H9 (cell line): ENCODE results near the gene CBFA2T2. TPM values are rescaled to one million over a fixed set of nuclear protein-coding genes. Genes with fewer than 3 reads are reported as not detected.

Source experiments
- DNase-seq: peaks from one replicate; pipeline ENCODE4 v3.0.0-alpha.2; 2017
- H2AFZ ChIP-seq: one replicate; pipeline ENCODE4 v1.6.1; 2013; ENCODE audit warnings: mild to moderate bottlenecking, low read length, control low read depth, moderate library complexity
- H2AK5ac ChIP-seq: 2 replicates; pipeline ENCODE4 v1.6.1; 2013; ENCODE audit warnings: low read length, control low read depth, mixed read lengths; ENCODE audit not compliant: insufficient read length
- H2BK120ac ChIP-seq: one replicate; pipeline ENCODE4 v1.6.1; 2013; ENCODE audit warnings: low read depth, mild to moderate bottlenecking, low read length, control low read depth, inconsistent platforms; ENCODE audit not compliant: poor library complexity, severe bottlenecking
- H2BK12ac ChIP-seq: 2 replicates; pipeline ENCODE4 v1.6.1; 2013; ENCODE audit warnings: low read length, control low read depth, mixed read lengths, low read depth; ENCODE audit not compliant: insufficient read length
- H2BK15ac ChIP-seq: 2 replicates; pipeline ENCODE4 v1.6.1; 2013; ENCODE audit warnings: low read depth, low read length, control low read depth
- H2BK20ac ChIP-seq: one replicate; pipeline ENCODE4 v1.6.1; 2013; ENCODE audit warnings: low read depth, mild to moderate bottlenecking, low read length, control low read depth, inconsistent platforms; ENCODE audit not compliant: poor library complexity, severe bottlenecking
- H2BK5ac ChIP-seq: 2 replicates; pipeline ENCODE4 v1.6.1; 2013; ENCODE audit warnings: low read length, control low read depth, mixed read lengths; ENCODE audit not compliant: insufficient read length
- H3K14ac ChIP-seq: 2 replicates; pipeline ENCODE4 v1.6.1; 2013; ENCODE audit warnings: low read length, control low read depth; ENCODE audit not compliant: insufficient read depth
- H3K18ac ChIP-seq: 2 replicates; pipeline ENCODE4 v1.6.1; 2013; ENCODE audit warnings: low read depth, mild to moderate bottlenecking, mixed read lengths, low read length, control low read depth; ENCODE audit not compliant: insufficient read length
- H3K23ac ChIP-seq: 2 replicates; pipeline ENCODE4 v1.6.1; 2013; ENCODE audit warnings: low read length, control low read depth, mixed read lengths, low read depth; ENCODE audit not compliant: insufficient read length
- H3K23me2 ChIP-seq: 2 replicates; pipeline ENCODE4 v1.6.1; 2013; ENCODE audit warnings: low read depth, mild to moderate bottlenecking, mixed read lengths, low read length, control low read depth; ENCODE audit not compliant: insufficient read length, poor library complexity, severe bottlenecking
- H3K27ac ChIP-seq: 2 replicates; pipeline ENCODE4 v1.5.1; 2013; ENCODE audit warnings: low read length, control low read depth, mixed read lengths, low read depth; ENCODE audit not compliant: insufficient read length
- H3K27me3 ChIP-seq: 2 replicates; pipeline ENCODE4 v1.6.1; 2013; ENCODE audit warnings: low read length, control low read depth, inconsistent platforms; ENCODE audit not compliant: insufficient read depth
- H3K4ac ChIP-seq: 2 replicates; pipeline ENCODE4 v1.6.1; 2013; ENCODE audit warnings: low read depth, mild to moderate bottlenecking, control low read depth, inconsistent platforms, low read length, moderate library complexity
- H3K4me1 ChIP-seq: 2 replicates; pipeline ENCODE4 v1.6.1; 2013; ENCODE audit warnings: low read length, control low read depth, inconsistent platforms; ENCODE audit not compliant: insufficient read depth
- H3K4me2 ChIP-seq: 2 replicates; pipeline ENCODE4 v1.6.1; 2013; ENCODE audit warnings: low read length, control low read depth, mixed read lengths; ENCODE audit not compliant: insufficient read length, insufficient read depth
- H3K56ac ChIP-seq: 2 replicates; pipeline ENCODE4 v1.6.1; 2013; ENCODE audit warnings: low read depth, mild to moderate bottlenecking, mixed read lengths, low read length, control low read depth; ENCODE audit not compliant: insufficient read length
- H3K79me1 ChIP-seq: 2 replicates; pipeline ENCODE4 v1.6.1; 2013; ENCODE audit warnings: low read depth, mild to moderate bottlenecking, moderate library complexity, low read length, control low read depth, inconsistent platforms; ENCODE audit not compliant: insufficient read depth, poor library complexity, severe bottlenecking
- H3K79me2 ChIP-seq: 2 replicates; pipeline ENCODE4 v1.6.1; 2013; ENCODE audit warnings: low read length, control low read depth, inconsistent platforms; ENCODE audit not compliant: insufficient read depth
- H3K9ac ChIP-seq: 2 replicates; pipeline ENCODE4 v1.6.1; 2013; ENCODE audit warnings: low read length, control low read depth, mixed read lengths; ENCODE audit not compliant: insufficient read length; ENCODE audit errors: extremely low read depth
- H3K9me3 ChIP-seq: one replicate; pipeline ENCODE4 v1.6.1; 2013; ENCODE audit warnings: low read depth, low read length, inconsistent platforms; ENCODE audit not compliant: control insufficient read depth
- H3T11ph ChIP-seq: one replicate; pipeline ENCODE4 v1.6.1; 2013; ENCODE audit warnings: mild to moderate bottlenecking, low read length, control low read depth, inconsistent platforms
- H4K20me1 ChIP-seq: one replicate; pipeline ENCODE4 v1.6.1; 2013; ENCODE audit not compliant: control insufficient read depth, insufficient read length, insufficient read depth
- H4K5ac ChIP-seq: 2 replicates; pipeline ENCODE4 v1.6.1; 2013; ENCODE audit warnings: low read depth, mild to moderate bottlenecking, mixed read lengths, low read length, control low read depth; ENCODE audit not compliant: insufficient read length
- H4K8ac ChIP-seq: replicated peaks from 2 replicates; pipeline ENCODE4 v1.6.1; 2013; ENCODE audit warnings: low read length, control low read depth, mixed read lengths, low read depth; ENCODE audit not compliant: insufficient read length
- H4K91ac ChIP-seq: 2 replicates; pipeline ENCODE4 v1.6.1; 2013; ENCODE audit warnings: low read depth, mild to moderate bottlenecking, moderate library complexity, mixed read lengths, low read length, control low read depth; ENCODE audit not compliant: insufficient read length
- H3K27ac Mint-ChIP-seq, 3 experiments: 2 replicates in 2 of 3; 3 replicates in 1 of 3; pipeline ENCODE4 v1.8.0; 2020 to 2021; ENCODE audit warnings: mixed read lengths in 3 of 3, mild to moderate bottlenecking in 1 of 3, moderate library complexity in 1 of 3
- H3K27me3 Mint-ChIP-seq: 2 replicates; pipeline ENCODE4 v1.8.0; 2021; ENCODE audit warnings: low read depth, mild to moderate bottlenecking, moderate library complexity, mixed read lengths
- H3K36me3 Mint-ChIP-seq, 3 experiments: 2 replicates in 2 of 3; 3 replicates in 1 of 3; pipeline ENCODE4 v1.8.0; 2020 to 2021; ENCODE audit warnings: low read depth in 3 of 3, mixed read lengths in 3 of 3; ENCODE audit not compliant: insufficient read depth in 1 of 3
- H3K4me1 Mint-ChIP-seq, 2 experiments: 2 replicates each; pipeline ENCODE4 v1.8.0; 2020; ENCODE audit warnings: mixed read lengths in 2 of 2
- H3K4me3 Mint-ChIP-seq, 2 experiments: 2 replicates in 1 of 2; 3 replicates in 1 of 2; pipeline ENCODE4 v1.8.0; 2020 to 2021; ENCODE audit warnings: mild to moderate bottlenecking in 2 of 2, mixed read lengths in 2 of 2, moderate library complexity in 1 of 2
- H3K9me3 Mint-ChIP-seq, 2 experiments: 2 replicates in 1 of 2; 3 replicates in 1 of 2; pipeline ENCODE4 v1.8.0; 2020; ENCODE audit warnings: mild to moderate bottlenecking in 2 of 2, mixed read lengths in 2 of 2, moderate library complexity in 1 of 2
- WGBS: extraction: QIAGEN DNeasy Blood & Tissue Kit; methylation state at CpG from one replicate; pipeline ENCODE4 v1.1.7; 2013; ENCODE audit warnings: missing lambda C conversion rate, low lambda C conversion rate, mixed read lengths; ENCODE audit not compliant: insufficient read length; ENCODE audit errors: extremely low coverage; 5-methylcytosine and 5-hydroxymethylcytosine counted together
- total RNA-seq: library from RNA; stranded (reverse); gene quantifications from 2 replicates; pipeline ENCODE4 v1.2.1, GENCODE V29; 2021
- TF ChIP-seq, protein P1 (sequence below): fragments of 200-600 bp; sonication (generic); conservative IDR thresholded peaks from 3 replicates; pipeline ENCODE4 v1.8.0; 2021; ENCODE audit warnings: antibody characterized with exemption, mild to moderate bottlenecking

CBFA2T2 gene
- total RNA-seq, 1 experiment from 2014 or later: 11.2 TPM

DNA sequence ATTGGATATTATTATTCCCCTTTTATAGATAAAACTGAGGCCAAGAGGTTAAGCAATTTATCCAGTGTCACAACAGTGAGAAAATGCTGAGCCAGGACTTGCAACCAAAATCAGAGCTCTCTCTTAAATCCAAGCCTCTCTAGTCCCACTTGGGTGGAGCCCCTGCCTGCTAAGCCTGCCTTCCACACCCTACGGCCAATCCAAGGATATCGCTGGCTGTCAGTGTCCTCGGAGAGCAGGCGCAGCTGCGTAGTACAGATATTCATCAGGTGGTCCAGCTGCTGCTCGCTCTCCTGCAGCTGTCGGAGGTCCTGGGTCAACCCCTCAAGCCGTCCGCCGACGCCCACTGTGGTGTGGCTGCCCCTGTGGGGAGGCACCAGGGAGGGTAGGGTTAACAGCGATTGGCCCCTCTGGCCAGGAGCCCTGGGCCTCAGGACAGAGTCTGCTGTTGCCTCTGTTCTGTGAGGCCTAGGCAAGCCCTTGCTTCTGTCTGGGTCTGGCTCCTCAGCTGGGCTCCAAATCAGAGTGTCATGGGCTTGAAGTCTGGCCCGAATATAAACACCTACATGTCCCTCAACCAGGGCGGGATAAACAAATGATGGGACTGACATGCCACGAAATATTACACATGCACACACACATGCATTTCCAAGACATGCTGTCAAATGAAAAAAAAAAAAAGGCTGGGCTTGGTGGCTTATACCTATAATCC lies 188.3 kb downstream of the CBFA2T2 start:
- Histone ChIP-seq H2BK15ac (no peak overlapping the region), H3K4me2 (no peak overlapping the region), H3K4ac (no peak overlapping the region), H4K8ac (no peak overlapping the region), H3K23me2 (peaks cover 18% of the 10 kb centered on the region), H2BK5ac (no peak overlapping the region), H3K79me2 (peaks cover 5% of the 10 kb centered on the region; the same call in 1 of the 2 replicates), H3K27me3 (no peaks in the 10 kb centered on the region), H3K4me1 (peaks cover 3% of the 10 kb centered on the region; the same call in 1 of the 2 replicates), H3K9me3 (no peaks in the 10 kb centered on the region), H3K27ac (no peak overlapping the region), H4K20me1 (no peaks in the 10 kb centered on the region), H3K14ac (no peak overlapping the region), H2BK120ac (no peak overlapping the region), H3K79me1 (no peaks in the 10 kb centered on the region), H3K56ac (no peak overlapping the region), H4K91ac (no peak overlapping the region), H2BK20ac (no peak overlapping the region), H2AFZ (no peak overlapping the region), H3K23ac (no peak overlapping the region), H4K5ac (no peak overlapping the region), H3T11ph (no peak overlapping the region), H3K9ac (no peak overlapping the region), H2BK12ac (no peak overlapping the region), H2AK5ac (no peak overlapping the region), H3K18ac (no peak overlapping the region)
- Mint-ChIP-seq H3K4me3 (no peak overlapping the region), H3K27ac (no peak overlapping the region), H3K36me3 (peaks cover 27 to 61% (median 41%) of the 10 kb centered on the region in 3 experiments; a peak in 6 of 7 replicates), H3K9me3 (no peaks in the 10 kb centered on the region), H3K4me1 (peaks cover 20 to 24% of the 10 kb centered on the region in 2 experiments), H3K27me3 (peaks cover 2% of the 10 kb centered on the region)
- no peak for DNase-seq
- no CpG with 5 or more reads among the region's 15 CpGs for WGBS
- TF ChIP-seq, protein P1, sequence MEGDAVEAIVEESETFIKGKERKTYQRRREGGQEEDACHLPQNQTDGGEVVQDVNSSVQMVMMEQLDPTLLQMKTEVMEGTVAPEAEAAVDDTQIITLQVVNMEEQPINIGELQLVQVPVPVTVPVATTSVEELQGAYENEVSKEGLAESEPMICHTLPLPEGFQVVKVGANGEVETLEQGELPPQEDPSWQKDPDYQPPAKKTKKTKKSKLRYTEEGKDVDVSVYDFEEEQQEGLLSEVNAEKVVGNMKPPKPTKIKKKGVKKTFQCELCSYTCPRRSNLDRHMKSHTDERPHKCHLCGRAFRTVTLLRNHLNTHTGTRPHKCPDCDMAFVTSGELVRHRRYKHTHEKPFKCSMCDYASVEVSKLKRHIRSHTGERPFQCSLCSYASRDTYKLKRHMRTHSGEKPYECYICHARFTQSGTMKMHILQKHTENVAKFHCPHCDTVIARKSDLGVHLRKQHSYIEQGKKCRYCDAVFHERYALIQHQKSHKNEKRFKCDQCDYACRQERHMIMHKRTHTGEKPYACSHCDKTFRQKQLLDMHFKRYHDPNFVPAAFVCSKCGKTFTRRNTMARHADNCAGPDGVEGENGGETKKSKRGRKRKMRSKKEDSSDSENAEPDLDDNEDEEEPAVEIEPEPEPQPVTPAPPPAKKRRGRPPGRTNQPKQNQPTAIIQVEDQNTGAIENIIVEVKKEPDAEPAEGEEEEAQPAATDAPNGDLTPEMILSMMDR: no peak
